Neutrophil (primary cell): Measurements from ENCODE around the gene DNAJB13.

ENCODE experiments used
- H3K27ac ChIP-seq: fragments of 200-600 bp; sonication (generic); 2 replicates; pipeline ENCODE4 v1.5.1; 2016; ENCODE audit warnings: mild to moderate bottlenecking, moderate library complexity
- H3K27me3 ChIP-seq: fragments of 200-600 bp; sonication (generic); 2 replicates; pipeline ENCODE4 v1.6.0; 2016; ENCODE audit warnings: mild to moderate bottlenecking
- H3K36me3 ChIP-seq: fragments of 200-600 bp; sonication (generic); 2 replicates; pipeline ENCODE4 v1.5.1; 2017
- H3K4me1 ChIP-seq, 2 experiments: fragments of 200-600 bp in 1 of 2; sonication (generic) in 1 of 2; 1 replicate in 1 of 2; 2 replicates in 1 of 2; pipeline versions ENCODE4 v1.5.1 to v1.6.1; 2013 to 2016; ENCODE audit warnings: low read depth in 1 of 2, low read length in 1 of 2, mild to moderate bottlenecking in 1 of 2, moderate library complexity in 1 of 2; ENCODE audit not compliant: control insufficient read depth in 1 of 2, insufficient read depth in 1 of 2
- H3K4me3 ChIP-seq, 2 experiments: fragments of 200-600 bp in 1 of 2; sonication (generic) in 1 of 2; 1 replicate in 1 of 2; 2 replicates in 1 of 2; pipeline ENCODE4 v1.5.1; 2013 to 2016; ENCODE audit warnings: low read depth in 1 of 2, low read length in 1 of 2, mild to moderate bottlenecking in 1 of 2, moderate library complexity in 1 of 2
- H3K9me3 ChIP-seq: fragments of 200-600 bp; sonication (generic); 2 replicates; pipeline ENCODE4 v1.5.1; 2016
- CTCF ChIP-seq: fragments of 200-600 bp; sonication (generic); IDR thresholded peaks from 2 replicates; pipeline ENCODE4 v1.5.1; 2016; ENCODE audit warnings: antibody characterized with exemption

Gene DNAJB13

DNA sequence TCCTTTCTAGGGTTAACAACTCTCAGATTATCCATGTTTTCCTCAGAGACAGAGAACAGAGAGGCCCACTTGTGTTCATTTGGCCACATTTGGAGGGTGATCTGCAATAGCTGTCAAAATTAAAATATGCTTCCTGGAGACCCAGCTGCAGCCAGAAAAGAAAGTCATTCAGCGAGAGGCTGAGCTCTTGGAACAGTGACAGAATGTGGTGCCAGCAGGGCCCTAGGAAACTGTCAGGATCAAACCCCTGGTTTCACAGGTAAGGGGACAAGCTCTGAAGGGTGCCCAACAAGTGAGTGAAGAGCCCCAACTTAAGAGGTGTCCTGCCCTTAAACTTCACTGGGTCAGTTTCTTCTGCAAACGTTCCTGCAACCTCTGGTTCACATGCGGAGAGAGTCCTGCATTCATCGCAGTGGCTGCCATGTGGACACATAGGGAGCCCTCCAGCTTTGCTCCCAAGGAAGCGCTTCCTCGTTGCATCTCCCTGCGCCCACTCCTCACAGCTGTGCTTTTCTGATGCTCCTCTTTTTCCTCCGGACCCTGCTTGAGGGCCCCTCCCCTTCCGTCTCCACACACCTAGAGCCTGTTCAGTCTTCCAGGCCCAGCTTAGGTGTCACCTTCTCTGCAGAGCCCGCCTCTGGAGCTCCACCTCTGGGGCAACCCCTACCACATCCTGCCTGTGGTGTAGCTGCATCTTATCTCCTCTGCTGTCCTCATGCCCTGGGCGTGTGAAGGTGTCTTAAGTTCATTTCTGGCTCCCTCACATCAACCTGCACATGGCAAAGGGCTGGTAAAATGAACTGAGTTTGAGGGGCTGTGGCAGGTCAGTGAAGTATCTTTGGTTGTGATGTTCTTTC, 54.2 kb downstream of the DNAJB13 start:
- H3K4me1 ChIP-seq = no peaks in the 10 kb centered on the region
- no peak for TF ChIP-seq CTCF
- no peak overlapping the region for H3K4me3 ChIP-seq
- H3K27ac ChIP-seq = no peak overlapping the region
- H3K27me3 ChIP-seq = no peaks in the 10 kb centered on the region
- peaks cover 22% of the 10 kb centered on the region for H3K36me3 ChIP-seq
- no peaks in the 10 kb centered on the region for H3K9me3 ChIP-seq

DNA sequence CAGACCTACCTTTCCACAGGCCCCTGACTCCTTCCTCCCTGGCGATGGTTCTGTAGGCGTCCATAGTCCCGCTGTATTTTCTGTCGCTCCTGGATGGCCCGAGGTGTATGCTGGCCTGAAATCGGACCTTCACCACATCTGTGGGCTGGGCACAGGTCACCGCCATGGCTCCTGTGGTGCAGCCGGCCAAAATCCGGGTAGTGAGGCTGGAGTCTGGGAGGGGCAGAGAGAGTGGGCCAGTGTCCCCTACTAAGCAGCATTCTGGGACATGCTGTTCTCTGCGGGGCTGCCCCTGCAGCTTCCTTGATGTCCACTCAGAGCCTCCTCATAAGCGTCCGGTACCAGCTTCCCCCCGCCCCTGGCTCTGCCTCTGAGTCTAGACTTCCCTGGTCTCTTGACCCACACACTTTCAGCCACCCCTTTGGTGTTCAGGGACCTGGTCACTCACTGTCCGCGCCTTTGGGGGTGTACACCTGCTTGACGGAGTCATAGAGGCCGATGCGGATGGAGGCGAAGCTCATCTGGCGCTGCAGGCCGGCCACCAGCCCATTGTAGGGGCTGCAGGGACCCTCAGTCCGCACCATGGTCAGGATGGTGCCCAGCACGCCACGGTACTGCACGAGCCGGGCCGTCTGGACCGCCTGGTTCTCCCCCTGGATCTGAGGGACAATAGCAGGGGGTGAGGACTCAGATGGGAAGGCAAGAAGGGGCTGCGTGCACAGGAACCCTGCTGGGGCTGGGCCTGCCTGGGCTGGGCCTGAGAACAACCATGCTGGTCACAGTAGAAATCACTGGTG, 55.1 kb downstream of the DNAJB13 start:
- Histone ChIP-seq H3K4me1 (no peaks in the 10 kb centered on the region), H3K27me3 (no peaks in the 10 kb centered on the region), H3K27ac (no peak overlapping the region), H3K9me3 (no peaks in the 10 kb centered on the region), H3K4me3 (no peak overlapping the region), H3K36me3 (peaks cover 24% of the 10 kb centered on the region)
- no peak for TF ChIP-seq CTCF

DNA sequence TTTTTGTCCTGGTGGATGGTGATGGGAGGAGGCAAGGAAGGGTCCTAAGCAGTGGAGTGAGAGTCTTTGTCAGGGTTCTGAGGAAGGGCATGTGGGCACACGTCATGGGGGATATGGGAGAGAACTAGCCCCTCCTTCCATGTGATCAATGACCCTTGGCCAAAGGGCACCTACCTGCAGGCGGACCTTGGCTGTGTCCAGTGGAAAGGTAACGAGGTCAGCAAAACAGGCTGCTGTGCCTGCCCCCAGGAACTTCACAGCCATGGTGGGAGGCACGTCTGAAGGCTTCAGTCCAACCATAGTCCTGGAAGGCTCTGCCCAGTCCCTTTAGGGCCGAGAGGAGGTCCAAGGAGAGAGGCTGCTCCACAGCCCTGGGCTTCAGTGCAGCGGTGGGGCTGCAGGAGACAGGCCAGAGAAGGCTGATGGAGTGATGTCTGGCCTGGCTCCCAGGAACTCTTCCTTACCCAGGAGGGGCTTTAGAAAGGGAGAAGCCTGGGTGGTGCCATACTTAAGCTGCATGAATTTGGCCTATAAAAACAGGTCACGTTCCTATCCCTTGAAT, 56.0 kb downstream of the DNAJB13 start:
- H3K4me3 ChIP-seq = no peak overlapping the region
- H3K9me3 ChIP-seq = no peaks in the 10 kb centered on the region
- H3K36me3 ChIP-seq = peaks cover 32% of the 10 kb centered on the region
- H3K27me3 ChIP-seq = no peaks in the 10 kb centered on the region
- H3K4me1 ChIP-seq = no peaks in the 10 kb centered on the region
- no peak overlapping the region for H3K27ac ChIP-seq
- no peak for TF ChIP-seq CTCF

GRCh38 chr11:74007691-74008372, 57.0 kb downstream of the DNAJB13 start:
- H3K4me1 ChIP-seq = no peaks in the 10 kb centered on the region

More at GRCh38 chr11:74007691-74008372, 57.0 kb downstream of the DNAJB13 start:
- Histone ChIP-seq H3K4me3 (no peak overlapping the region), H3K27ac (no peak overlapping the region), H3K36me3 (peaks cover 38% of the 10 kb centered on the region), H3K27me3 (no peaks in the 10 kb centered on the region), H3K9me3 (no peaks in the 10 kb centered on the region)
- TF ChIP-seq CTCF = no peak
